Stimulated activated CD8-positive, alpha-beta memory T cell treated with anti-CD3 and anti-CD28 coated beads, Interleukin-7, amount 100 ng/mL, for 24 hours (primary cell): ENCODE data around the gene STARD3NL.
"Not testable (repeated sequence)": the region's sequence is repeated elsewhere in the genome, so short reads cannot be mapped to it uniquely, and the experiment has no call there.

Source experiments
- DNase-seq: peaks from one replicate; pipeline ENCODE4 v3.0.0-alpha.2; 2020; ENCODE audit warnings: low read depth

STARD3NL gene

GRCh38 chr7:38269704-38270346 lies 91.8 kb downstream of the STARD3NL start:
- not testable (repeated sequence) for DNase-seq

- not testable (repeated sequence) for DNase-seq
These were observed 92.4 kb downstream of the STARD3NL start for GRCh38 chr7:38270405-38270804.

- no peak for DNase-seq
These were observed 95.4 kb downstream of the STARD3NL start, which contains the start of gene TARP for GRCh38 chr7:38273286-38273995. Gene TARP (minus strand): TSS chr7:38273636.

- no peak for DNase-seq
These were observed 96.4 kb downstream of the STARD3NL start for GRCh38 chr7:38274486-38274885.

- no peak for DNase-seq
These were observed 97.0 kb downstream of the STARD3NL start for GRCh38 chr7:38274927-38275620.

GRCh38 chr7:38276096-38276877 lies 98.2 kb downstream of the STARD3NL start:
- no peak for DNase-seq

- no peak for DNase-seq
These were observed 102.0 kb downstream of the STARD3NL start for GRCh38 chr7:38280000-38280399.
